ENCODE results near the gene MAGEA2.
"Not testable (repeated sequence)": the region's sequence is repeated elsewhere in the genome, so short reads cannot be mapped to it uniquely, and the experiment has no call there.

MAGEA2 gene

GRCh38 chrX:152713195-152713594 lies 40.4 kb downstream of the MAGEA2 start:
- not testable (repeated sequence) for H3K27ac ChIP-seq; DNase-seq (ENCODE audit: low read depth, low spot score)

DNA sequence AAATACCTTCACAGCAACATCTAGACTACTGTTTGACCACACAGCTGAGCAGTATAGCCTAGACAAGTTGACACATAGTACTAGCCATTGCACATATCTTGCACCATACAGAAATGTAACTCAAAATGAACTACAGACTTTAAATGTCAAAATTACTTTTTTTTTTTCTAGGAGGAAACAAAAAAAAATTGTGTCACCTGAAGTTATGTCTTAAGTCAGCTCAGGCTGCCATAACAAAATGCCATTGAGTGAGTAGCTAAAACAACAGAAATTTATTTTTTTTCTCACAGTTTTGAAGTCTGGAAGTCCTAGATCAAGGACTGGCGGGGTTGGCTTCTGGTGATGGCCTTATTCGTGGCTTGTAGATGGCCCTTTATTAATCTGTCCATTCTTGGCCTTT lies 44.5 kb downstream of the MAGEA2 start, which contains the start of gene CSAG2:
TSS of gene CSAG2 (minus strand) at position 101 of the 400 bp plus-strand sequence. CDS start 161 bp downstream, outside the sequence.
- H3K27ac ChIP-seq; DNase-seq (ENCODE audit: low read depth, low spot score): not testable (repeated sequence)

DNA sequence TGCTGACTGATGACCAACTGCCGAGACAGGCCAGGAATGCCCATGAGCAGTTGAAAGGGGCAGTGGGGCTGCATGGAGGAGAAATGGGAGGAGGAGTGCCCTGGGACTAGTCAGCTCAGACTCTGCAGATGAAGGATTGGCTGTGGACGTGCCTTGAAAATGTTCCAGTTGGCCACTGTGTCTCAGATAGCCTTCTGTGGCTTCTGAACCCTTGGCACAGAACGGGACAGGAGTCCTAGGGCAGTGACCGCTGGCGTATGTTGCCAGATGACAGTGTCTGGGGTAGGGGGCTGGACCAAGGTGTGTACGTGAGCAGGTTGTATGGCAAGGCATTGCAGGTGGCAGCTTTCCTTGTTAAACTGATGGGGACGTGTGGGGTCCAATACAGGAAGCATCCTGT lies 47.1 kb downstream of the MAGEA2 start:
- not testable (repeated sequence) for H3K27ac ChIP-seq; DNase-seq (ENCODE audit: low read depth, low spot score)

GRCh38 chrX:152700390-152700789 lies 53.3 kb downstream of the MAGEA2 start:
- not testable (repeated sequence) for DNase-seq (ENCODE audit: low read depth, low spot score); H3K27ac ChIP-seq
